RWPE1 (cell line): ENCODE data around the gene KIRREL3.

ENCODE experiments used
- CTCF ChIA-PET: fragments of 350-600 bp; sonication (Branson Sonifier 250); formaldehyde crosslinking; extraction: SDS; loops from one replicate; lab custom pipeline; 2021; lab: Yijun Ruan, JAX
- POLR2A ChIA-PET: fragments of 400-600 bp; formaldehyde crosslinking; extraction: SDS; loops from one replicate; lab custom pipeline; 2020; ENCODE audit warnings: antibody characterized with exemption; ENCODE audit not compliant: low non-redundant PET; lab: Yijun Ruan, JAX
- DNase-seq: peaks from one replicate; pipeline ENCODE4 v3.0.0; 2012; ENCODE audit warnings: low spot score
- H3K27ac ChIP-seq: fragments of 450-650 bp; 2 replicates; pipeline ENCODE4 v1.5.1; 2017
- CTCF ChIP-seq: fragments of 450-650 bp; conservative IDR thresholded peaks from 2 replicates; pipeline ENCODE4 v1.5.1; 2017; ENCODE audit warnings: low read depth, mild to moderate bottlenecking

KIRREL3 gene

GRCh38 chr11:126772267-126772666 lies 228.3 kb downstream of the KIRREL3 start:
- TF ChIP-seq CTCF = no peak
- ChIA-PET POLR2A (no interaction called here), CTCF (interaction anchor here (0.7 kb wide), 1 partner anchor 1939 kb away, joined by 3 read pairs; no protein-coding TSS in a partner anchor)
- no peak overlapping the region for H3K27ac ChIP-seq
- DNase-seq = no peak

GRCh38 chr11:126768702-126769101 lies 231.9 kb downstream of the KIRREL3 start:
- no peak for DNase-seq
- CTCF ChIA-PET = no interaction called here
- POLR2A ChIA-PET = no interaction called here
- TF ChIP-seq CTCF = no peak
- no peak overlapping the region for H3K27ac ChIP-seq

- H3K27ac ChIP-seq = no peak overlapping the region
- DNase-seq = no peak
- ChIA-PET CTCF (interaction anchor here (0.7 kb wide), 1 partner anchor 240 kb away, joined by 3 read pairs; no protein-coding TSS in a partner anchor), POLR2A (no interaction called here)
- no peak for TF ChIP-seq CTCF
Observed at GRCh38 chr11:126766440-126766839, 234.1 kb downstream of the KIRREL3 start.

GRCh38 chr11:126765196-126765595 lies 235.4 kb downstream of the KIRREL3 start:
- no peak overlapping the region for H3K27ac ChIP-seq
- DNase-seq = no peak
- ChIA-PET CTCF (no interaction called here), POLR2A (no interaction called here)
- no peak for TF ChIP-seq CTCF

GRCh38 chr11:126764231-126764630 lies 236.3 kb downstream of the KIRREL3 start:
- POLR2A ChIA-PET = no interaction called here
- no peak for TF ChIP-seq CTCF
- CTCF ChIA-PET = no interaction called here

GRCh38 chr11:126756855-126757254 lies 243.7 kb downstream of the KIRREL3 start:
- POLR2A ChIA-PET = no interaction called here
- no peak for DNase-seq
- no peak for TF ChIP-seq CTCF
- CTCF ChIA-PET = no interaction called here
- no peak overlapping the region for H3K27ac ChIP-seq

More at GRCh38 chr11:126764231-126764630, 236.3 kb downstream of the KIRREL3 start:
- no peak overlapping the region for H3K27ac ChIP-seq
- no peak for DNase-seq
